Head of caudate nucleus (tissue), 42 donors: ENCODE results near the gene ZNF432.

ENCODE experiments used
- DNase-seq, 42 donors: peaks; one replicate each; pipeline versions ENCODE4 v3.0.0 to v3.0.0-alpha.2; 2020 to 2021; ENCODE audit warnings: mixed read lengths in 7 of 42
- intact Hi-C: fragments of 100-400 bp; cut with DNase I; formaldehyde crosslinking; loops from one replicate; pipeline ENCODE4 v1.15.0; 2022

Gene ZNF432

GRCh38 chr19:52022193-52022592 lies 26.4 kb downstream of the ZNF432 start:
- DNase-seq, result no peak
- intact Hi-C loops, result no loop called here

- intact Hi-C loops, result no loop called here
- no peak for DNase-seq
Measured at GRCh38 chr19:52020506-52020905, 28.1 kb downstream of the ZNF432 start.

- intact Hi-C loops, result no loop called here
- DNase-seq, result no peak
Measured at GRCh38 chr19:52010674-52011073, 38.0 kb downstream of the ZNF432 start.

GRCh38 chr19:52007806-52008557 lies 40.7 kb downstream of the ZNF432 start, which contains the start of gene ZNF615:
Gene ZNF615, minus strand, starts transcription at chr19:52008211. Its CDS starts 4,500 bp downstream, at chr19:52003711.
- intact Hi-C loops, result loop anchor here (2.0 kb wide), 1 partner anchor 21 kb away; the partner anchor contains the start of gene ZNF614
- DNase-seq, result peak; percentile 92 to 98 (median 95)

- intact Hi-C loops, result no loop called here
- DNase-seq, result peak in 26 of 42 donors; percentile 14 to 61 (median 34)
Measured at GRCh38 chr19:52007451-52007805, 41.2 kb downstream of the ZNF432 start.

GRCh38 chr19:51994048-51994644 lies 54.5 kb downstream of the ZNF432 start:
- intact Hi-C loops, result no loop called here
- DNase-seq, result no peak

GRCh38 chr19:51993422-51993821 lies 55.2 kb downstream of the ZNF432 start:
- no peak for DNase-seq
- intact Hi-C loops, result no loop called here

- intact Hi-C loops, result loop anchor here (2.0 to 10.0 kb wide), 2 partner anchors 58 to 60 kb away; partner anchors contain the start of genes ZNF432 and ZNF613
- peak; percentile 90 to 99 (median 97) for DNase-seq
Measured at GRCh38 chr19:51986309-51987291, 62.0 kb downstream of the ZNF432 start, which contains the start of gene ZNF350. Gene ZNF350, minus strand, starts transcription at chr19:51986840. Its CDS starts 12,480 bp downstream, at chr19:51974360.

- no peak for DNase-seq
- intact Hi-C loops, result loop anchor here (10.0 kb wide), 1 partner anchor 61 kb away; the partner anchor contains the start of gene ZNF432
Measured at GRCh38 chr19:51983361-51983760, 65.3 kb downstream of the ZNF432 start.
